ENCODE results near the gene RNF175.

Gene RNF175

DNA sequence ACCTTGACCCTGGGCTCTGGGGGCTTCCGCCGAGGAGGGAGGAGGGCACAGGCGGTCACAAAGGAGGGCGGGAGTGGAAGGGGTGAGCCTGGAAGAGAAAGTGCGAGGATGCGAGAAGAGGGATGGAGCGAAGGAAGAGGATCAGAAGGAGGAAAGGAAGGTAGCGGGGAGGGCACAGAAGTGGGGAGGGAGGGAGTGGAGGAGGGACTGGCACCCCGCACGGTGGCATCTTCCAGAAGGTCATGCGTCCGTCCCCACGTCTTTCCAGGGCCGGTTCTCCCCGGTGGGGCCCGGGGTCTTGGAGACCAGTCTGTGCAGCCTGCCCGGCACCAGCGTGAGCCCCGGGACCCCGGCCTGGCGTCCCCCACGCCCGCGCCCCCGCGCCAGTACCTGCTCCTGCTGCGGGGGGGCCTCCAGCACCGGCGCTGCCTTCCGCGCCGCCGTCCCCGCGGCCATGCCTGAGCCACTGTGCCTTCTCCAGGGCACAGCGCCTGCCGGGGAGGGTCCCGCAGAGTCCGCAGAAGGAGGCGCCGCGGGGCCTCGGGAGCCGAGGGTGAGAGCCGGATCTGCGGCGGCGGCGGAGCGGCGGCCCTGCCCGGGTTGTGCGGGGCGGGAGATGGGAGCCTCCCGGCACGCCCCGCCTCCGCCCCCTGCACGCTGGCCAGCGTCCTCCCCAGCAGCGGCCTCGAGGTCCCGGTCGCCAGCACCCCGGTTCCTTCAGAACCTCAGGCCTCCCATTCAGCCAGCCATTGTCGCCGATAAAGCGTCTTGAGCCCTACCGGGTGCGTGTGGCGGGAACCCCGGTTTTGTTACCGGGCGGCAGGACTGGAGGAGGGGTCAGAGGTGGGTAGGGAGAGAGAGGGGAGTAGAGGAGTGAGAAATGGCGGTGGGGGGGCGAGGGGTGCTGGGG lies at the start of gene RNF175:
RNF175 (minus strand) TSS at position 618 of the 910 bp plus-strand sequence; CDS start at position 456, 162 bp downstream.
- peak; percentile 67 for DNase-seq (ENCODE audit: low spot score)

DNA sequence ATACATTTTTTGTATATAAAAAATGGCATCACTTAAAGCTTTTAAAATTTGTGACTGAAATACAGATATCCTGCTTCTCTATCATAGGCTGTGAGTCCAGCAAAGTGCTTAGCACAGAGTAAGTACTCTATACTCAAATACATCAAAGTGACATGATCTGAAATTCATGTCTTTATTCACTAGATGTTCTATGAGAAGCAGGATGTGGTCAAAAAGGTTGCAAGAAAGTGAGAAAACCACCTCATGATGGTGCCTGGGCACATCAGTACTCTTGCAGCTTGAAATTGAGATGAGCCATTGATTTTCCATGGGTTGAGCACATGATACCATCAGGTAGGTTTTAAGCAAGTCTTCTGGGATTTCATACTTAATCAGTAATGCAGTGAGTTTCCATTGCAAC lies 49.5 kb upstream of the RNF175 start:
- no peak for DNase-seq (ENCODE audit: low spot score)

DNA sequence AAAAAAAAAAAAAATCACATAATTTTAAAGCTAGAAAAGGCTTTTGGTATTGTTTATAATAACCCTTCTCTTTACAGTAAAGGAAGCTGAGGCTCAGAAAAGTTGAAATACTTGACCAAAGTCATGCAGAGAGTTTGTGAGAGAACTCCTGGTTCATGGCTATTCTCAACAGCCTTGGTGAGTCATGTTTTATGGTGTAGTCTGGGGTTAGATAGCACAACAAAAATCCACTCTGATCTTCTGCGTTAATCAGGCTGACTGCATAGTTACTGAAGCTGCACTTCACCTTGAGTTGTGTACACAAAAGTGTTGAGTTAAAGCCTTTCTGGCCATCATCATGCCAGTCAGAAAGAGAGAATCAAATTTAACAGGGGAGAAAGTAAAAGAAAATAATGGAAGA lies 48.4 kb upstream of the RNF175 start:
- DNase-seq (ENCODE audit: low spot score) = no peak

DNA sequence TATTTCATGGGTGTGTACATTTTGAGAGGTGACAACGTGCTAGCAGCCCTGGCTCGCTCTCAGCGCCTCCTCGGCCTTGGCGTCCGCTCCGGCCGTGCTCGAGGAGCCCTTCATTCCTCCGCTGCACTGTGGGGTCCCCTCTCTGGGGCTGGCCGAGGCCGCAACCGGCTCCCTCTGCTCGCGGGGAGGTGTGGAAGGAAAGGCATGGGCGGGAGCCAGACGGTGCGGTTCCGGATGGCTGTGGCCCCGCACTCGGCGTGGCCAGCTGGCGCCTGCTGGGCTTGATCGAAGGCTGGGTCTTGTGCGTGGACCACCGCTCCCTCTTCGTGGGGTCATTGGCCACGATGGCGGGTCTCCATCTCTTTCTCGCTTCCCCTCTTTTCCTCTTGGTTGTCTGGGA lies 46.2 kb upstream of the RNF175 start:
- DNase-seq (ENCODE audit: low spot score) = no peak

DNA sequence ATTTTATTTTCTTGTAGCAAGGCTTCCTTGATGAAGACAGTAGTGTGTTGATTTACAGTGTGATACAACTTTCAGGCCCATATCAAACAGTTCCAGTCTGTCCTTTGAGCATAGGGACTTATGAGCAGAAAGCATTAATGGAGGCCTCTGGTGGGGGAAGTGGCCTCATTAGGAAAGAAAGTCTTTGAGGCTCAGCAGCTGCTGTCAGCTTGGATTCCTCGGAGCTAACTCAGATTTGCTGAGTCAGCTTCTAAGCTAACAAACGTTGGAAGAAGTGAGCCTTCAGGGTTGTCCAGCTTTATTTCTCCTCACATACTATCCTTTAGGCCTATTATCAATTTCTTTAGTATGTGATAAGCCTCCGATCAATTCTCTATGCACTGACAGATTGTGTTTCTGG lies 44.9 kb upstream of the RNF175 start:
- no peak for DNase-seq (ENCODE audit: low spot score)

DNA sequence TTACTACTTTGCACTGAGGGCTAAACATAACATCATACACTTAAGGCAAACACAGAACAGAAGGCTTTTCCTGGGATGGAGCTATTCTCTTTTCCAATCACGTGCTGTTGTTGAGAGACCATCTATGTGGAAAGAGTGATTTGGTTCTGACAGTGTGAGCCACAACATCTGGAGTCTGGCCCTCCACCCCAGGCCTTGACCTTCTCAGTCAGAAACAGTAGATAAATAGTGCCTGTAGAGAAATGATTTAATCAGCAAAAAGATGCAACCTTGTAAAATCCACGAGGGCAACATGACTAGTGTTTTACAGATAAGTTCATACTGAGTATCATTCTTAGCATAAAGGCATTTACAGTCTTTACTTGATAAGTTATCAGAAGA lies 39.9 kb upstream of the RNF175 start:
- DNase-seq (ENCODE audit: low spot score) = peak; percentile 57

DNA sequence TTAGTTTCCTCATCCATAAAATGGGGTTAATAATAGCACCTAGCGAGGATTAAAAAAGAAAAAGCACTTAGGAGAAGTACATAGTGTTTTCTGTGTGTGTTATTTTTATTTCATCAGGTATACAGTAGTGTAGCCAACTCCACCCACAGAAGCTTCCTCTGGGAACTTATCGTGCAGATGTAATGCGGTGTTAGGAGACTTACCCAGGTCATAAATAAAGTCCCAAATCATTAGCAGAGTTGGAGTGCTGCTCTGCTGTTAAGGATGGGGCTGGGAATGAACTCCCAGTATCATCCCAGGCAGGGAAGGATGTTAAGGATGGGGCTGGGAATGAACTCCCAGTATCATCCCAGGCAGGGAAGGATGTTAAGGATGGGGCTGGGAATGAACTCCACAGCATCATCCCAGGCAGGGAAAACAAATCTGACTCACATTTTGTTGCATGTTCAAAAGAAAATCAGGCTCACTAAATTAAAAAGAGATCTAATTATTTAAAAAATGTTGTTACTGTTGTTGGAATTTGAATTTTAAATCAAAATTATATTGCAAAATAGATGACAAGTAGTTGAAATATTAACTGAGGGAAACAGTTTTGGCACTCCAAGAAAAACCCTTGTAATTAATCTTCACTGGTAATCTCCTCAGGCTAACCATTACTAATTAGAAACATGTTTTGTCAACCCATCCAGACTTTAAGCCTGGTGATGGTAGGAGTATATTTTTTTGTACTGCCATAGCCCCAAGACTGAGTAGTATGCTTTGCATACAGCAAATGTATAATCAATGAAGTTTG lies 39.3 kb upstream of the RNF175 start:
- DNase-seq (ENCODE audit: low spot score) = peak; percentile 49

DNA sequence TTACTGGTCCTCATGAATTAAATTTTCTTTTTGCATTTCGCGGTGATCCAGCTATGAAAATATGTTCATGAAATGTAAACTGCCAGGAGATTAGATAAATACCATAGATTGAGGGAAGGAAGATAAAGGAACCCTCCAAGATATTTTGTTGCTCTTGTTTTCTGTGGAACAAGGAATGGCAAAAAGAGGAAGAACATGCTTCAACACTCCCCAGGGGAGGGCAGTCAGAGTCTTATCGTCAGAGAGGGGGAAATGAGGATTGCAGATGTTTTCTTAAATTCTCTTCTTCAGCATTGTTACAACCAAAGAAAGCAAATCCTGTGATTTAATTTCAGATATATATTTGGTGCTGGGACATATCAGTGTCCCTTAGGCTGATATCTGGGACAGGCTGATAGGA lies 38.6 kb upstream of the RNF175 start:
- no peak for DNase-seq (ENCODE audit: low spot score)

DNA sequence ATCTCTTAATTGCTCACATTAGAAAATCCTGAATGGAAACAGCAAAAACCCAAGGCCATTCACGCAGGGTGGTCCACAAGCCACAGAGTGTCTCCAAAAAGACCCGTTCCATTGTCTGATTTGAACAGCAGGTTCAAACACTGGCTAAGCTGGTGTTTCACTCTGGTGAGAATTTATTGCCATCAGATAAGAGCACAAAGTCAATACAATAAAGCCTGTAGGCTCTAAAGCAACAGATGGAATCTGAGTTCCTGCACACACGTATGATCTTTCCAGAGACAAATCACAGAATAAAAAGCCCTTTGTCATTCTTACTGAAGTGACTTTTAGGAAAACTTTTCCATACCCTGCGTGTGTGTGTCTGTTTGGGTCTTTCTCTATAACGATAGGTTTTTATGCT lies 34.2 kb upstream of the RNF175 start:
- DNase-seq (ENCODE audit: low spot score) = no peak

DNA sequence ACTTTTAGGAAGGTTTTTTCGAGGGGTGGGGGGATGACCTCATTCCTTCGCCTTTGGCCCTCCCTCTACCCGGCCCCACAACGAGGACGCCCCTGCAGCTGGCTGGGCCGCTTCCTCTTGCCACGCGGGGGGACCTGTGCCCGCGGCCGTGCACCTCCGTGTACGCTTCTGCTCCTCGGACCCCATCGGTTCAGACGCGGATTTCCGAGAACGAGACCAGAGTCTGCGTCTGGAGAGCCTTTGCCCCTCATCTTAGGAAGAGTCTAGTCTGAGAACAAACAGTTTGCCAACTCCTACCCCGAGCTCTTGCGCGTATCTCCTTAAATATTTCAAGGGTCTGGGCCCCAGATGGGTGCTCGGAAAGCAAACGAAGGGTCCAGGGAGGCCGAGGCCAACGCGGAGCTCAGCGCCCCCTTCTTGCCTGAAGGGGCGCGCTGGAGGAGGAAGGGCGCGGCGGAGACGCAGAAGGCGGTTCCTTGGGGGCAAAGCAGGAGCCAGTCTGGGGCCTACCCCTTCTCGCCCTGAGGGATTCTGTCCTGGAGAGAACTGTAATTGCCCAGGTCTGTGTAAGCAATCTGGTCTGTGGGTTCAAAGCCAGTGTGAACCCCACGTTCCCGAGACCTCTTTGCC lies 32.9 kb upstream of the RNF175 start:
- DNase-seq (ENCODE audit: low spot score) = no peak

DNA sequence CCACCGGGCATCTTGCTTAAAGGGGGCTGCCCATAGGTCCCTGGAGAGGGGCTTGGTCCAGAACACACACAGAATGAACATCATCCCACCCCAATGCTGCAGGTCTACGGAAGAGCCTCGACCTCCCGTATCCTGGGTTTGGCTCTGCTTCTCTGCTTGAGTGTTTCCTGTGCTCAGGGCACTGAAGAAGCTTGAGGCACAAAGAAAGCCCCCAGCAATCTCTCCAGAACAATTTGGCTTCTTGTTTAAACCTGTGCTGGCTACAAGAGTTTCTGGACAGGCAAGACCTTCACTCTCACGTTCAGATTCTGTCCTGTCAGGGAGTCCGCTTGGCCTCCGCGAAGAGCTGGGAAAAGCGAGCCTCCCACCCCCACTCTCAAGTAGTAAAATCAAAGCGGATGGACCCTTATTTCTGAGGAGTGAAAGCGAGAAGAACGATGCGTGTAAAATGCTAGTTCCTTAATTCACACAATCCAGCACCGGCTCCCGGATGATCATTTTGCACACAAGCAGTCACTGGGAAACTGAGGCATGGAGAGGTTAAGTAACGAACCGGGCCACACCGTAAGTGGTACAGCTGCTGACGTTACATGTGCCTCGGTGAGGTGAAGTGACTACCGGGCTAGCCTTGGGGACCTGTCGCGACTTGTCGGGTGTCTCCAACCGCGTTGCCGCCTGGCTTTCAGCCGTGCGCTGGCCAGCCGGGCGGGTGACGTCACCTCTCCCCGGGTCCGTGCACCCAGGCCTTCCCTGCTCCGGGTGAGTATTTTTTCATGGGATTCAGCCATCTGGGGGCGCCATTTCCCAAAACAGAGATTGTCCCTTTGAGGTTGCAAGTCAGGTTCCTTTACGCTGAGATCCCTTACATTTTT lies 32.2 kb upstream of the RNF175 start:
- peak; percentile 85 for DNase-seq (ENCODE audit: low spot score)

DNA sequence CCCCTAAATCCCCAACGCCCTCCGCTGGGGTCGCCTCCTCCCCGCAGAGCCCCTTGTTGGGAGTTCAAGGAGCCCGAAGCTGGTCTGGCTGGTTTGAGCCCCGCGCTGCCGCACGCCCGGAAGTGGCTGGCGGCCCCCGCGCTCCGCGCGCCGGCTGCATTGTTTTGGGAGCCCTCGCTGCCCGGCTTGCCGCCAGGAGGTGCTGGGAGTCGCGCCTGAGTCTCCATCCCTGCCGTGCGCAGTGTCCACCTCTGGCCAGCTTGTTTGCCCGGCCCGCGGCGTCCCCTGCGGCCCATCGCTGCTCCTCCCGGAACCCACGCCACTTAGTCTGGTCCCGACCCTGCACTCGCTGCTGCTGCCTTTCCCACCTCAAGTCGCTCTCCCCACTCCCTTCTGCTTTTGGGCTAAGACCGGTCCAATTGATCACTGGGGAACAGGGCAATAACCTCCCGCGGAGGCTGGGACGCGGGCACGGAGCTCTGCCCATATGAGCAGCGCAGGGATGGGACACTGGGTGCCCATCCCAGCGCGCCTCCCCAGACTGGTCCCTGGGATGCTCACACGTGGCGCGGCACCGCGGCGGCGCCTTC lies 31.2 kb upstream of the RNF175 start:
- peak; percentile 61 for DNase-seq (ENCODE audit: low spot score)

DNA sequence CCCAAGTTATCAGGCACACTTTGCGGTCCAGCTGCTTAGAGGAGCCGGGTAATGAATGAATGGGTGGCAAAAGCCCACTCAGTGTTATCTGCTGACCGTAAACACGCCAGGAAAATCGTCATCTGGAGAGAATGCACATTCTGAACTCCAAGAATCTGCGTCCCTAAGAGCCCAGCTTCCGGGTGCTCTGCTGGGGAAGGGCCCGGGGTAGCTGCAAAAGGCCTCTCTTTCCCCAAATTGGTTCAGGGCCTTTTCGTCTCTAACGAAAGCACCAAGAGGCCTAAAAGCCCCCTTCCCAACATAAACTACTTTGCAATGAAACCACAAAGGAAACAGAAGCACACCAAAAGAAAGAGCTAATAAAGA lies 30.7 kb upstream of the RNF175 start:
- DNase-seq (ENCODE audit: low spot score) = no peak

DNA sequence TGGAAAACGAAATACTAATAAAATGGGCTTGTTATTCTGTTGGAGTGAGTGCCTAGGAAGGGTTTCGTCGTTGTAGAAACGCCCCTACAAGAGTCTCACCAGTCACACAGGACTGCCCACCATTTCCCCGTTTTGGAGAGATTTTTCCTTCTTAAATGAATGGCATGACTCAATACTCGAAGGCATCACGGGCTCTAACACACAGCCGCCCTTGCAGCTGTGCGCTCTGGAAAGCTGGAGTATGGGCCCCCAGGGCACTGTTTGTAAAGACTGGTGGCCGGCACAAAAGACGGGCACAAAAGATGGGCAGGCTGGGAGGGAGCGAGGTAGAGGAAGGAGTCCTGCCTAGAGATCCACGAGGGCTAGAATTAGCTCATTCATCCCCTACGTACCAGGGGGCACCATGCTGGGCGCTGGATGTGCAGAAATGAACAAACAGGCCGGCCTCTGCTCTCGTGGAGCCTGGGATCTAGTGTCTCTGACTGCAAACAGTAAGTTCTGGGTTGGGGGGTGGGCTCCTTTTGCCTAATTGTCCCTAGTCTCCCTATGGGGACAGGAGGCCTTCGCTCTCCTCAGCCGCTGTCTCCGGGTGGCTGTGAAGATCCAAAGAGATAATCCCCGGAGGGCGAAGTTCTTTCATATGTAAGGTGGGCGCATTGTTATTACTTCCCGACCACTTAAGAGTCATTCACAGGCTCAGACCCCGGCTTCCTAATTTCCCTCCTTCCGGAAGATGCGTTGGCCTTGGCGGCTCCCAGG lies 30.1 kb upstream of the RNF175 start:
- peak; percentile 27 for DNase-seq (ENCODE audit: low spot score)

DNA sequence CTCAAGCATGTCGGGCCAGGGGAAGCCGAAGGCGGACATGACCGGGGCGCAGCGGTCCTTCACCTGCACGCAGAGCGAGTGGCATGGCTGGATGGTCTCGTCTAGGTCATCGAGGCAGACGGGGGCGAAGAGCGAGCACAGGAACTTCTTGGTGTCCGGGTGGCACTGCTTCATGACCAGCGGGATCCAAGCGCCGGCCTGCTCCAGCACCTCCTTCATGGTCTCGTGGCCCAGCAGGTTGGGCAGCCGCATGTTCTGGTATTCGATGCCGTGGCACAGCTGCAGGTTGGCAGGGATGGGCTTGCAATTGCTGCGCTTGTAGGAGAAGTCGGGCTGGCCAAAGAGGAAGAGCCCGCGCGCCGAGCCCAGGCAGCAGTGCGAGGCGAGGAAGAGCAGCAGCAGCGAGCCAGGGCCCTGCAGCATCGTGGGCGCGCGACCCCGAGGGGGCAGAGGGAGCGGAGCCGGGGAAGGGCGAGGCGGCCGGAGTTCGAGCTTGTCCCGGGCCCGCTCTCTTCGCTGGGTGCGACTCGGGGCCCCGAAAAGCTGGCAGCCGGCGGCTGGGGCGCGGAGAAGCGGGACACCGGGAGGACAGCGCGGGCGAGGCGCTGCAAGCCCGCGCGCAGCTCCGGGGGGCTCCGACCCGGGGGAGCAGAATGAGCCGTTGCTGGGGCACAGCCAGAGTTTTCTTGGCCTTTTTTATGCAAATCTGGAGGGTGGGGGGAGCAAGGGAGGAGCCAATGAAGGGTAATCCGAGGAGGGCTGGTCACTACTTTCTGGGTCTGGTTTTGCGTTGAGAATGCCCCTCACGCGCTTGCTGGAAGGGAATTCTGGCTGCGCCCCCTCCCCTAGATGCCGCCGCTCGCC lies 28.8 kb upstream of the RNF175 start, which contains the start of gene SFRP2:
SFRP2 (minus strand) TSS at position 671 of the 864 bp plus-strand sequence; CDS start at position 423, 248 bp downstream.
- DNase-seq (ENCODE audit: low spot score) = peak; percentile 44

DNA sequence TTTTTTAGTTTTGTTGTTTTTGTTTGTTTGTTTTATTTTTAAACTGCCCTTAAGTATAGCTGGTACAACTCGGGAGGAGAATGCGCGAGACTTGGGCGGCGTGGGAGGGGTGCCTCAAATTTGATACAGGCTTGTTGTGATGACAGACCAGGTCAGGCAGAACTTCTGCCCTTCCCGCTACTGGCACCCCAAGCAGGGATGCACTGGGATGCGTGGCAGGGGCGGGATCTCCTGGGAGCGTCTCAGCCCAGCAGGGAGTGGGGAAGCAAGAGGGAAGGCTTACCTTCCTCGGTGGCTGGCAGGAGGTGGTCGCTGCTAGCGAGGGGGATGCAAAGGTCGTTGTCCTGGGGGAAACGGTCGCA lies 28.2 kb upstream of the RNF175 start:
- peak; percentile 11 for DNase-seq (ENCODE audit: low spot score)

DNA sequence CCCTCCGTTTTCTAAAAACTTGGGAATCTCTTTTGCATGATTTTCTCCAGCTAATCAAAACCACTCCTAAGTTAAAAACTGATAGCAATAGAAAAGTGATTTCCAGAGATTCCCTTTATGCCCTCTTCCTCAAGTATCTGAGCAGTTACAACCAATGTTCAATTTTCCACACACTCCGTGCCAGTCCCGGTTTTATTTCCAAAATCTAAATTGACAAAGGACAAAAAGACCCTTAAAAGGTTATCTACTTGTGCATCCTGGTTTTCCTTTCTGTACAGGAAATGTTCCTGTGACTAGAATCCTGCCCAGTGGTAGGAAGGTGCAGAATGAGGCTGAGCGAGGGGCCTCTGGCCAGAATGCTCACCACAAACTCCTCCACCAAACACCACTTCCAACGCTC lies 27.8 kb upstream of the RNF175 start:
- no peak for DNase-seq (ENCODE audit: low spot score)

DNA sequence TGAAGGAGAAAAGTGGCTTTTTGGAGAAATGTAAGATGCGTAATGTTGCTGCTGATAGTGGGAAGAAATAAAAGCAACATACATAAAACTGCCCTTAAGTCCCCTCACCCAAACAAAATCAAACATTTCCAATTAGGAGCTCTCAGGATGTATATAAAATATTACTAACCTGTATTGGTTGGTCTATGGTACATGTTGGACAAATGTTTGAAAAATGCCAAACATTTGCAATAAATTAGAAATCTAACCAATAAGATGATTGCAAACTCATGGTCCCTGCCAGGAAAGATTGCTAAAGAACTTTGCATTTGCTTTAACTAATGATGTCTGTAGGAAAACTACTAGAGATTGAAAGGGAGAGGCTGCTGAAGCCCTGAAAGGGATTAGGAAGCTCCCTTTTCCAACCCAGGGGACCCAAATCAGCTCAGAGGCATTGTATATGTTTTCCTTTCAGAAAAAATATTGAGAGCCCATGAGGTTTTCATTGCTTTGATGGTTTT lies 27.3 kb upstream of the RNF175 start:
- no peak for DNase-seq (ENCODE audit: low spot score)

Measured in GM03348 (cell line).